Neuronal stem cell (in vitro differentiated cells): ENCODE measurements around the gene PLPP4.
A peak's percentile ranks its signal among the peaks of the same experiment; 100 is the strongest.

ENCODE experiments used
- DNase-seq: peaks from one replicate; pipeline ENCODE4 v3.0.0-alpha.2; 2013; ENCODE audit warnings: low spot score
- H2AFZ ChIP-seq: one replicate; pipeline ENCODE4 v1.6.1; 2013; ENCODE audit warnings: mild to moderate bottlenecking, low read length, inconsistent platforms
- H2AK5ac ChIP-seq: 2 replicates; pipeline ENCODE4 v1.6.1; 2013; ENCODE audit warnings: low read depth, mild to moderate bottlenecking, inconsistent platforms, low read length, moderate library complexity, mixed read lengths
- H2BK120ac ChIP-seq: 2 replicates; pipeline ENCODE4 v1.6.1; 2013; ENCODE audit warnings: low read depth, mild to moderate bottlenecking, inconsistent platforms, low read length, moderate library complexity, mixed read lengths
- H2BK12ac ChIP-seq: one replicate; pipeline ENCODE4 v1.6.1; 2013; ENCODE audit warnings: low read length, inconsistent platforms
- H2BK15ac ChIP-seq: 2 replicates; pipeline ENCODE4 v1.6.1; 2013; ENCODE audit warnings: mild to moderate bottlenecking, low read length, inconsistent platforms, mixed read lengths
- H2BK5ac ChIP-seq: one replicate; pipeline ENCODE4 v1.6.1; 2013; ENCODE audit warnings: inconsistent platforms, mild to moderate bottlenecking, low read length, moderate library complexity
- H3K14ac ChIP-seq: one replicate; pipeline ENCODE4 v1.6.1; 2013; ENCODE audit warnings: low read length, inconsistent platforms
- H3K18ac ChIP-seq: 2 replicates; pipeline ENCODE4 v1.6.1; 2013; ENCODE audit warnings: low read length, inconsistent platforms
- H3K23ac ChIP-seq: 2 replicates; pipeline ENCODE4 v1.6.1; 2013; ENCODE audit warnings: low read depth, mild to moderate bottlenecking, mixed read lengths, low read length, inconsistent platforms; ENCODE audit not compliant: poor library complexity
- H3K27ac ChIP-seq: replicated peaks from 3 replicates; pipeline ENCODE4 v1.5.1; 2013; ENCODE audit warnings: low read length, inconsistent platforms
- H3K27me3 ChIP-seq, 3 experiments: 2 replicates each; pipeline ENCODE4 v1.6.1; 2013; ENCODE audit warnings: low read length in 3 of 3, mild to moderate bottlenecking in 2 of 3, inconsistent platforms in 1 of 3, low read depth in 1 of 3, mixed read lengths in 1 of 3, moderate library complexity in 1 of 3; ENCODE audit not compliant: control insufficient read depth in 3 of 3, insufficient read depth in 3 of 3
- H3K36me3 ChIP-seq, 2 donors: replicated peaks in 1 of 2; 2 replicates each; pipeline ENCODE4 v1.6.1; 2013; ENCODE audit warnings: low read length in 2 of 2; ENCODE audit not compliant: control insufficient read depth in 2 of 2, insufficient read depth in 2 of 2
- H3K4ac ChIP-seq: 2 replicates; pipeline ENCODE4 v1.6.1; 2013; ENCODE audit warnings: inconsistent platforms, mild to moderate bottlenecking, low read length, moderate library complexity
- H3K4me1 ChIP-seq, 2 donors: 1 replicate in 1 of 2; 2 replicates in 1 of 2; pipeline ENCODE4 v1.6.1; 2013; ENCODE audit warnings: low read length in 2 of 2, low read depth in 1 of 2; ENCODE audit not compliant: control insufficient read depth in 2 of 2, insufficient read depth in 1 of 2
- H3K4me2 ChIP-seq: one replicate; pipeline ENCODE4 v1.6.1; 2013; ENCODE audit warnings: mild to moderate bottlenecking, low read length, inconsistent platforms; ENCODE audit not compliant: insufficient read depth, poor library complexity, severe bottlenecking
- H3K4me3 ChIP-seq, 2 donors: 2 replicates each; pipeline ENCODE4 v1.5.1; 2013; ENCODE audit warnings: low read length in 2 of 2, mild to moderate bottlenecking in 2 of 2, inconsistent platforms in 1 of 2, moderate library complexity in 1 of 2
- H3K79me1 ChIP-seq: one replicate; pipeline ENCODE4 v1.6.1; 2013; ENCODE audit warnings: low read depth, mild to moderate bottlenecking, inconsistent platforms, low read length, moderate library complexity
- H3K9ac ChIP-seq: one replicate; pipeline ENCODE4 v1.6.1; 2013; ENCODE audit warnings: mild to moderate bottlenecking, low read depth, low read length, inconsistent platforms; ENCODE audit not compliant: poor library complexity
- H3K9me3 ChIP-seq, 2 donors: replicated peaks in 1 of 2; 2 replicates each; pipeline versions ENCODE3 to v1.6.1; 2013; ENCODE audit warnings: low read length in 2 of 2, mild to moderate bottlenecking in 2 of 2, inconsistent platforms in 1 of 2, low read depth in 1 of 2, mixed read lengths in 1 of 2, moderate library complexity in 1 of 2; ENCODE audit not compliant: control insufficient read depth in 2 of 2, insufficient read depth in 1 of 2
- H4K8ac ChIP-seq: one replicate; pipeline ENCODE4 v1.6.1; 2013; ENCODE audit warnings: low read depth, mild to moderate bottlenecking, inconsistent platforms, low read length, moderate library complexity
- H4K91ac ChIP-seq: one replicate; pipeline ENCODE4 v1.6.1; 2013; ENCODE audit warnings: low read length, low read depth, mild to moderate bottlenecking, inconsistent platforms; ENCODE audit not compliant: poor library complexity
- WGBS, 2 donors: extraction: QIAGEN DNeasy Blood & Tissue Kit; methylation state at CpG; one replicate each; pipeline ENCODE4 v1.1.7; 2013; ENCODE audit warnings: missing lambda C conversion rate in 2 of 2, mixed read lengths in 1 of 2; ENCODE audit not compliant: insufficient read length in 2 of 2, insufficient replicate concordance in 1 of 2; ENCODE audit errors: extremely low coverage in 2 of 2; 5-methylcytosine and 5-hydroxymethylcytosine counted together

PLPP4 gene

GRCh38 chr10:120527691-120528090 is 70.7 kb downstream of the PLPP4 start:
- Histone ChIP-seq H3K4me3 (no peak overlapping the region), H4K8ac (no peak overlapping the region), H3K27ac (no peak overlapping the region), H3K18ac (no peak overlapping the region), H3K4me2 (no peak overlapping the region), H2BK15ac (no peak overlapping the region), H3K36me3 (no peaks in the 10 kb centered on the region), H3K14ac (no peak overlapping the region), H3K79me1 (no peaks in the 10 kb centered on the region), H2BK120ac (no peak overlapping the region), H3K27me3 (no peaks in the 10 kb centered on the region), H3K9ac (no peak overlapping the region), H3K4me1 (peaks cover 0 to 3% of the 10 kb centered on the region in 2 donors), H4K91ac (no peak overlapping the region), H3K9me3 (no peaks in the 10 kb centered on the region), H2AK5ac (no peak overlapping the region), H2BK5ac (no peak overlapping the region), H2AFZ (no peak overlapping the region), H3K23ac (no peak overlapping the region), H2BK12ac (no peak overlapping the region), H3K4ac (no peak overlapping the region)
- WGBS, 2 donors, result no CpG with 5 or more reads among the region's 3 CpGs
- DNase-seq, result no peak

GRCh38 chr10:120530699-120531098 is 73.7 kb downstream of the PLPP4 start:
- no peak overlapping the region for H2BK5ac ChIP-seq

GRCh38 chr10:120538091-120538490 is 81.1 kb downstream of the PLPP4 start:
- Histone ChIP-seq H2BK120ac (no peak overlapping the region), H3K9ac (no peak overlapping the region), H3K18ac (no peak overlapping the region), H3K79me1 (no peaks in the 10 kb centered on the region), H4K8ac (no peak overlapping the region), H2BK12ac (no peak overlapping the region), H3K4me1 (peaks cover 0 to 23% of the 10 kb centered on the region in 2 donors), H3K23ac (no peak overlapping the region), H2BK15ac (no peak overlapping the region), H3K4me2 (no peak overlapping the region), H3K27ac (peak overlapping the region; percentile 85), H3K14ac (no peak overlapping the region), H3K9me3 (no peaks in the 10 kb centered on the region), H2BK5ac (no peak overlapping the region), H3K4me3 (no peak overlapping the region), H3K4ac (no peak overlapping the region), H2AFZ (no peak overlapping the region), H4K91ac (no peak overlapping the region), H2AK5ac (no peak overlapping the region), H3K36me3 (no peaks in the 10 kb centered on the region), H3K27me3 (no peaks in the 10 kb centered on the region)
- WGBS, 2 donors, result no CpG with 5 or more reads among the region's 2 CpGs
- no peak for DNase-seq

More at GRCh38 chr10:120530699-120531098, 73.7 kb downstream of the PLPP4 start:
- no peak overlapping the region for H3K18ac ChIP-seq
- H2BK15ac ChIP-seq, result no peak overlapping the region
- no peak overlapping the region for H3K27ac ChIP-seq
- H2BK120ac ChIP-seq, result no peak overlapping the region
- no CpG with 5 or more reads among the region's 1 CpG for WGBS, 2 donors
- H3K14ac ChIP-seq, result no peak overlapping the region
- DNase-seq, result no peak
- H2AK5ac ChIP-seq, result no peak overlapping the region
- no peak overlapping the region for H3K4me2 ChIP-seq
- no peaks in the 10 kb centered on the region for H3K36me3 ChIP-seq
- no peak overlapping the region for H3K4me3 ChIP-seq
- no peaks in the 10 kb centered on the region for H3K27me3 ChIP-seq
- H3K4ac ChIP-seq, result no peak overlapping the region
- no peak overlapping the region for H4K91ac ChIP-seq
- peaks cover 0 to 3% of the 10 kb centered on the region in 2 donors for H3K4me1 ChIP-seq
- H2BK12ac ChIP-seq, result no peak overlapping the region
- no peak overlapping the region for H2AFZ ChIP-seq
- H3K23ac ChIP-seq, result no peak overlapping the region
- H3K79me1 ChIP-seq, result no peaks in the 10 kb centered on the region
- H4K8ac ChIP-seq, result no peak overlapping the region
- H3K9me3 ChIP-seq, result no peaks in the 10 kb centered on the region
- H3K9ac ChIP-seq, result no peak overlapping the region

DNA sequence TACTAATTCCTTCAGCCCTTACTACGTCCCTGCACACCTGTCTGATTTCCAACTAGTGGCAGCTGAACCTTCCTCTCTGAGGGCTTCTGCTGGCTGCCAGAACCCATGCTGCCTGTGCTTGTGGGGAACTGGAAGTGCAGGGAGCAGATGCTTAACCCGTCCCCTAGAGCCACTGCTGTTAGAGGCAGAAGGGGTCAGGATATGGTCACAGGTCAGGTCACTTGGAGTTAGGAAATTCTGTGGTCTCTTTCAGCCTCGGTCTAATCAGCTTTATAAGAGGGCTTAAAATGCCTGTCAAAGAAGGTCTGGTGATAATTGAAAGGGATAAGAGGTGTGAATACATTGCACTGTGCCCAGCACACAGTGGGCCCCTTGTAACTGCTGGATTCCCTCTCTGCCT is 82.0 kb downstream of the PLPP4 start:
- Histone ChIP-seq H2BK15ac (no peak overlapping the region), H3K9ac (no peak overlapping the region), H2BK120ac (no peak overlapping the region), H3K27me3 (no peaks in the 10 kb centered on the region), H2BK5ac (no peak overlapping the region), H3K4me3 (no peak overlapping the region), H2AK5ac (no peak overlapping the region), H3K4me2 (peak overlapping the region; percentile 35), H3K4me1 (peaks cover 0 to 23% of the 10 kb centered on the region in 2 donors), H3K27ac (peak overlapping the region; percentile 85), H3K14ac (no peak overlapping the region), H3K9me3 (no peaks in the 10 kb centered on the region), H3K4ac (no peak overlapping the region), H2AFZ (no peak overlapping the region), H2BK12ac (no peak overlapping the region), H3K36me3 (no peaks in the 10 kb centered on the region), H3K23ac (no peak overlapping the region), H4K91ac (no peak overlapping the region), H3K18ac (no peak overlapping the region), H3K79me1 (no peaks in the 10 kb centered on the region), H4K8ac (no peak overlapping the region)
- WGBS, 2 donors, result no CpG with 5 or more reads among the region's 3 CpGs
- peak; percentile 78 for DNase-seq
